Neural progenitor cell (in vitro differentiated cells): ENCODE results near the gene ADD3.

Source experiments
- EZH2 ChIP-seq: fragments of 200-600 bp; sonication (generic); IDR thresholded peaks from 2 replicates; pipeline ENCODE4 v1.6.1; 2017; ENCODE audit warnings: antibody characterized with exemption, mild to moderate bottlenecking, moderate library complexity
- EZH2phosphoT487 ChIP-seq: fragments of 200-600 bp; sonication (generic); IDR thresholded peaks from 2 replicates; pipeline ENCODE4 v1.6.1; 2017; ENCODE audit warnings: antibody characterized with exemption
- TF ChIP-seq, protein P1 (sequence below): fragments of 200-600 bp; sonication (generic); IDR thresholded peaks from 2 replicates; pipeline ENCODE4 v1.5.1; 2017; ENCODE audit warnings: antibody characterized with exemption, mild to moderate bottlenecking

DNA sequence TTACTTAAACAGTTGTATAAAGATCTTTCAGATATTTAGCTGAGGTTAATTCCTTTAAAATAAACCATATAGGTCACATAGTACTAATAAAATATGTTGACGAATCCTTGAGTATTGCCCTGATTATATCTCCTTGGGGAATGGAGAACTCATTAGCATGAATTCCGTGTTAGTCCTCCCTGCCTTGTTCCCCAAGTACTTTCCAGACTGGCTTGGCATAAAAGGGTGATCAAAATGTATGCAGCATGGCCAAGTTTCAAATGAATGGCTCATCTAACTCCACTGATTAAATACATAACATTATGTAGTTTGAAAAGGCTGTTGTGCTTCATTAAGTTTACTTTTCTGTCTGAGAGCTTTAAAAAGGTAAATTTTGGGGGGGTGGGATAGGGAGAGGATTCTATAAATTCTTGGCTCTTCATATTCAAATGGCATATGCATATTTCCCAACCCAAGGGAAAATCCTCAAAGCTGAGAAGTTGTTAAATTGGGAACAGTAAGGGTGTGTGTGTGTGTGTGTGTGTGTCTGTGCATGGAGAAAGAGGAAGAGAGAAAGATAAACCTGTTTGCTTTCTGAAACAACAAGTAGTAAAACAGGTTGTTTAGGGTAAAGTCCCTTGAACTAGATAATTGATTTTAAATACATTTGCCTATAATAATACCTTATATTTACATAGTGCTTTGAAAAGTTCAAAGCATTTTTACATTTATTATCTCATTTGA is 4.8 kb upstream of the ADD3 start:
- TF ChIP-seq EZH2phosphoT487 (no peak), EZH2 (no peak)
- TF ChIP-seq, protein P1, sequence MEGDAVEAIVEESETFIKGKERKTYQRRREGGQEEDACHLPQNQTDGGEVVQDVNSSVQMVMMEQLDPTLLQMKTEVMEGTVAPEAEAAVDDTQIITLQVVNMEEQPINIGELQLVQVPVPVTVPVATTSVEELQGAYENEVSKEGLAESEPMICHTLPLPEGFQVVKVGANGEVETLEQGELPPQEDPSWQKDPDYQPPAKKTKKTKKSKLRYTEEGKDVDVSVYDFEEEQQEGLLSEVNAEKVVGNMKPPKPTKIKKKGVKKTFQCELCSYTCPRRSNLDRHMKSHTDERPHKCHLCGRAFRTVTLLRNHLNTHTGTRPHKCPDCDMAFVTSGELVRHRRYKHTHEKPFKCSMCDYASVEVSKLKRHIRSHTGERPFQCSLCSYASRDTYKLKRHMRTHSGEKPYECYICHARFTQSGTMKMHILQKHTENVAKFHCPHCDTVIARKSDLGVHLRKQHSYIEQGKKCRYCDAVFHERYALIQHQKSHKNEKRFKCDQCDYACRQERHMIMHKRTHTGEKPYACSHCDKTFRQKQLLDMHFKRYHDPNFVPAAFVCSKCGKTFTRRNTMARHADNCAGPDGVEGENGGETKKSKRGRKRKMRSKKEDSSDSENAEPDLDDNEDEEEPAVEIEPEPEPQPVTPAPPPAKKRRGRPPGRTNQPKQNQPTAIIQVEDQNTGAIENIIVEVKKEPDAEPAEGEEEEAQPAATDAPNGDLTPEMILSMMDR: no peak
